ENCODE data around the gene IZUMO4.

GRCh38 chr19:2129892-2130770 is 33.4 kb downstream of the IZUMO4 start:
- TF ChIP-seq, protein P1, sequence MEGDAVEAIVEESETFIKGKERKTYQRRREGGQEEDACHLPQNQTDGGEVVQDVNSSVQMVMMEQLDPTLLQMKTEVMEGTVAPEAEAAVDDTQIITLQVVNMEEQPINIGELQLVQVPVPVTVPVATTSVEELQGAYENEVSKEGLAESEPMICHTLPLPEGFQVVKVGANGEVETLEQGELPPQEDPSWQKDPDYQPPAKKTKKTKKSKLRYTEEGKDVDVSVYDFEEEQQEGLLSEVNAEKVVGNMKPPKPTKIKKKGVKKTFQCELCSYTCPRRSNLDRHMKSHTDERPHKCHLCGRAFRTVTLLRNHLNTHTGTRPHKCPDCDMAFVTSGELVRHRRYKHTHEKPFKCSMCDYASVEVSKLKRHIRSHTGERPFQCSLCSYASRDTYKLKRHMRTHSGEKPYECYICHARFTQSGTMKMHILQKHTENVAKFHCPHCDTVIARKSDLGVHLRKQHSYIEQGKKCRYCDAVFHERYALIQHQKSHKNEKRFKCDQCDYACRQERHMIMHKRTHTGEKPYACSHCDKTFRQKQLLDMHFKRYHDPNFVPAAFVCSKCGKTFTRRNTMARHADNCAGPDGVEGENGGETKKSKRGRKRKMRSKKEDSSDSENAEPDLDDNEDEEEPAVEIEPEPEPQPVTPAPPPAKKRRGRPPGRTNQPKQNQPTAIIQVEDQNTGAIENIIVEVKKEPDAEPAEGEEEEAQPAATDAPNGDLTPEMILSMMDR (IDR thresholded peaks at IDR 0.05), result no peak
- TF ChIP-seq POLR2A (IDR thresholded peaks at IDR 0.05), result no peak

Data from heart left ventricle (tissue), 13 donors.